ENCODE measurements around the gene MDGA2.

Gene MDGA2

DNA sequence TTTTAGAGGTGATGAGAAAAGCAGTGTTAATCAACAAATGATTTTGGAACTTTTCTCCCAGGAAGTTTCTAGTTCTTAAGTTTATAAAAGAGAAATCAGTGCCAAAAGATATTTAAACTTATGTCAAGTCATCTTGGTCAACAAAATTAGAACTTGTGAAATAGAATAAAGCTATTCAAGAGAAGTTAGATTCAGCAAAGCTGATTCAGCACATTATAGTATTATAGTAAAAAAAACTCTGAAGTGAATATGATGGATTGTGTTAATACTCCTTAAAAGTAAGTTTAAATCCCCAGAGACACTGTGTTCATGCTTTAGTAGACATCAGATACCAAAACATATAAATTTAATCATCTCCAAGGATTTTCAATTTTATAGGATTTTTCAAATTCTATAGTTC lies 813.7 kb downstream of the MDGA2 start:
- DNase-seq = no peak

DNA sequence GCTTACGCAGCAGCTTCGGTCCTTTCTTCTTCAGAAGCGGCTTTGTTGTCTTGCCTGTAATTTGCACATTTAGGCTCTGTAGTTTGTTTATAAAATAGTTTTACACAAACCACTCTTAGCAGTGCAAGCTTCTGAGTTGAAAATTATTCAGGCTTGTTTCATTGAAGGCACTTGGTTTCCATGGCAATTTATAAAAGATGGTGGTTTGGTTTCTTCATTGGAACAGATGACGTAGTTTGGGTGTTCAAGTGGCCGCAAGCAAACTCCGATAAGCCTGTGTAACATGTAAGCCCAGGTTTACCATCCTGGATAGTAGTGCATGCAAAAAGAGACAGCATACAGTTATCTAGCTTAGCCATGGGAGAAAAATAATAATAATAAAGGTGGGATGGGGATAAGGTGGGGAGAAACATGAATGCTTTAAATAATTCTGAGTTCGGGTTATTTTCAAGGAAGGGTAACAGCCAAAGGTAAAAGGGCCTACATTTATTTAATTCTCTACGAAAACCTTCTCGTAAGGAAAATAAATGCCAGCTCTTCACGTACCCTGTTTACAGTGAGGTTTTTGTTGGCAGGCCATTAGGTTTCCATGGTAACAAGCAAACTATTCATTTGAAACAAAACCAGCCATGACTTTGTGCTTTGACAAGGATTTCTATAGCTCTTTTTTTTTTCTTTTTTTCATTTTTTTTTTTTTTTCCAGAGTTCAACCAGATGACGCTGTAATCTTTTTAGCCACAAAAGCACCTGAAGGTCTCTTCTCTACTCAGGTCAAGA lies 834.3 kb downstream of the MDGA2 start:
- no peak for DNase-seq

DNA sequence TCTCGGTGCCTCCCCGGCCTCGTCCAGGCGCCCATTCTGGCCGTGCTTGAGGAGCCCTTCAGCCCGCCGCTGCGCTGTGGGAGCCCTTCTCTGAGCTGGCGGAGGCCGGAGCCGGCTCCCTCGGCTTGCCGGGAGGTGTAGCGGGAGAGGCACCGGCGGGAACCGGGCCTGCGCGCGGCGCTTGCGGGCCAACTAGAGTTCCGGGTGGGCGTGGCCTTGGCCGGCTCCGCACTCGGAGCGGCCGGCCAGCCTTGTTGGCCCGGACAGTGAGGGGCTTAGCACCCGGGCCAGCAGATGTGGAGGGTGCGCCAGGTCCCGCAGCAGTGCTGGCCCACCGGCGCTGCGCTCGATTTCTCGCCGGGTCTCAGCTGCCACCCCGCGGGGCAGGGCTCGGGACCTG lies 855.1 kb downstream of the MDGA2 start:
- no peak for DNase-seq

DNA sequence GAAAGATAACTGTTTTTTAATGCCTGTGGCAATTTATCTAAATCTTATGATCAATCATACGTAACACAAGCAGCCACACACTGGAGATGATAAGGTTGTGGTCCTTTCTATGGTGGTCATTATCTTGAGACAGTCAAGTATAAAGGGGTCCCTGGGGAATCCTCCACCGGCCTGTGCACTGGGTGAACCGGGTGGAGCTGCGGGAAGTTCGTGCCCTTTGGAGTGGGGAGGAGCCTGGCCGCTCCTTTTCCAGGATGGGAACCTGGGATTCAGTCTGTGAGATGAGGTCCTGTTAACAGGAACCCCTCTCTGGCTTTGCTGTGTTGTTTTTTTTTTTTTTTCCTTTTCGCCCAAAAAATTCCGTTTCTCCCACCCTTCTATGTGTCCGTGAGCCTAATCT lies 856.3 kb downstream of the MDGA2 start:
- DNase-seq = no peak

DNA sequence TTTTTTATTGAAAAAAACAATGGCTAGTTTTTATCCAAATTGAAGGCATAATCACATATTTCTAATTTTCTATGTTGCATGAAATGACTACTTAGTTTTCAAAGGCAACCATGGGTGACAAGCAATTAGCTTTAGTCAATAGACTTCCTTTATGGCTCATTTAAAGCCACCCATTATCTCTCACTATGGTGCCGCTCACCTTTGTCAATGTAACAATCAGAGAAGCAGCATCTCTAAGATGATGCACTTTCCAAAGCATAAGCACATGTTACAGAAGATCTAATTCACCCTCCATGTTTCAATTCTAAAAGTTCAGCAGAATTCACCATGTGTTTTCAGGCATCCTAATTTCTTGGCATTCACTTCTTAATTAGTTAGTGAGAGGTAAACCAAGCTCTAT lies 857.3 kb downstream of the MDGA2 start:
- DNase-seq = no peak

DNA sequence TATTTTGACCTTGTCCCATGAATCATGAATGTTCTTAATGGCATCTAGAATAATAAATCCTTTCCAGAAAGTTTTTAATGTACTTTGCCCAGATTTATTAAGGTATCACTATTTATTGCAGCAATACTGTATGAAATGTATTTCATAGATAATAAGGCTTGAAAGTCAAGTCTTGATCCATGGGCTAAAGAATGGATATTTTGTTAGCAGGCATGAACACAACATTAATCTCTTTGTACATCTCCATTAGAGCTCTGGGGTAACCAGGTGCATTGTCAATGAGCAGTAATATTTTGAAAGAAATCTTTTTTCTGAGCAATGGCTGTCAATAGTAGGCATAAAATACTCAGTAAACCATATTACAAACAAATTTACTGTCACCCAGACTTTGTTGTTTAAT lies 882.3 kb downstream of the MDGA2 start:
- DNase-seq = no peak
